Hematopoietic multipotent progenitor cell (in vitro differentiated cells): Measurements from ENCODE around the gene ADH4. TPM values are rescaled to one million over a fixed set of nuclear protein-coding genes. Genes with fewer than 3 reads are reported as not detected.
"Not testable (repeated sequence)": the region's sequence is repeated elsewhere in the genome, so short reads cannot be mapped to it uniquely, and the experiment has no call there.

Source experiments
- DNase-seq, 3 donors: peaks; one replicate each; pipeline ENCODE4 v3.0.0-alpha.2; 2011 to 2015; ENCODE audit warnings: low read depth in 2 of 3, low spot score in 2 of 3
- total RNA-seq: library from RNA; depleted of rRNA; stranded (reverse); fragments of >200 nt; gene quantifications from one replicate; pipeline ENCODE4 v1.2.3, GENCODE V29; 2012

Gene ADH4
- total RNA-seq, 1 donor: not detected

DNA sequence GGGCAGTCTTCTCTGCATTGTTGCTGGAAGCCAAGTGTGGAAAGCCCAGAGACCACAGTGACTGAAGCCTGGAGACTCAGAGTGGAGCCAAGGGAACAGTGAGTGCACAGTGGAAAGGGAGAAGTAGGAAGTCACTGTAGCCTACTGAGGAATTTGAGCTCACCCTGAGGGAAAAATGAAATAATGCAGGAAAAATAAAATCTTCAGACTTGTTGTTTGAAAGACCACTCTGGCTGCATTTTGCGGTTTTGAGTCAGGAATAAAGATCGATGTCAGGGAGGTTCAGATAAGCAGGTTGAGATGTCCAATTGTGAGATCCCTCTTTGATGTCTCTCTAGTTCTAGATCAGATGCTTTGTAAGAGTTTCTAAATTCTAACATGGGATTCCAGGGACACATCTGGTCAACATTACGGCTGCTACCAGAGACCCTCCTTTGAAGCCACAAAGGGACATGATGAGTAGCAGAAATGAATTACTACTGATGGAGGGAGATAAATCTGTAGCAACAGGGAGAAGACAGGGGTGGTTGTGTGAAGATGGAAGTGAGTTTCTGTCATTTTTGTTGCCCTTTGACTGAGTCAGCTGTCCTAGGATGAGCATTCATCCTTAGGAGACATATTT lies 8.4 kb downstream of the ADH4 start:
- DNase-seq: no peak

DNA sequence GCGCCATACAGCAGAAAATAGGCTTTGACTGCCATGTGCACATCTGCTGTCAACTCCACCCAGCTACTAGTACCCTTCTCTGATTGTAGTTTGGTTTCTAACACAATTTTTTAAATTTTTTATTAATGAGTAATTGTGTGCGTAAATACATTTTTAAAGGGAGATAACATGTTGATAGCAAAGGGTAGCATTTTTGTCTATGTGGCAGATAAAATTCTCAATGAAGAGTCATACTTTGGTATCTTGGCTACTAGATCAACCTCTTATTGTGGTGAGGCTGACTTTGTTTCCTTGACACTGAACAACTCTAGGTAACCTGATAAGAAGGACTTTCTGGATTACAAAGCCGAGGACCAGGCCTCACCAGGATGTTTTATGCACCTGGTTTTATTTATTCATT lies 9.5 kb downstream of the ADH4 start:
- no peak for DNase-seq

DNA sequence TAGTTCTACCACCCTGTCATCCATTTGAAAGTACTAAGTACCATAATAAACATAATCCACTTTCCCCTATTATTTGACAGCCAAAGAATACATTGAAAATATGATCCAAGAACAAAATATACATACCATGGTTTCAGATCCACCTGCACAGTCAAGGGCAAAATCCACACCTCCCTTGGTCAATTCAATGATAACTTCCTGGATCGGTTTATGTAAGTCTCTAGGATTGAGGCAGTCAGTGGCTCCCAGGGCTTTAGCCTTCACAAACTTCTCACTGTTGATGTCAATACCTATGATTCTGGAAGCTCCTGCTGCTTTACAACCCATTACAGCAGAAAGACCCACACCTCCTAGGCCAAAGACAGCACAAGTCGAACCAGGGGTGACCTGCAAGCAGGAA lies 12.7 kb downstream of the ADH4 start:
- no peak for DNase-seq

DNA sequence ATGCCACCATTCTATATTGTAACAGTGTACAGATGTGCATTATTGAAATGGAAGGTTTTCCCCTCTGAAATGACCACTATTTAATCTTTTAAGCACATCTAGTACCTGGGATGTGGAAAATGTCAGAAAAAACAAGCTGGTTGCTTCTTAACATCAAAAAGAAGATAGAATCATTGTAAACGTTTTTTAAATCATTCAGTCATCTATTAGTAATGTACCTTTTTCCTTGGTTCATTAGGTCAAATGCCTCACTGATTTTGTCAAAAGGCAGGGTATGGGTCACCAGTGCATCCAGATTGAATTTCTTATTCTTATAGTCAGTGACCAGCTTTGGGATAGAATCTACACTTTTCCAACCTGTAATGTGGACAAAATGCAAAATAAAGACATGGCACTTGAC lies 17.7 kb downstream of the ADH4 start:
- DNase-seq: no peak

DNA sequence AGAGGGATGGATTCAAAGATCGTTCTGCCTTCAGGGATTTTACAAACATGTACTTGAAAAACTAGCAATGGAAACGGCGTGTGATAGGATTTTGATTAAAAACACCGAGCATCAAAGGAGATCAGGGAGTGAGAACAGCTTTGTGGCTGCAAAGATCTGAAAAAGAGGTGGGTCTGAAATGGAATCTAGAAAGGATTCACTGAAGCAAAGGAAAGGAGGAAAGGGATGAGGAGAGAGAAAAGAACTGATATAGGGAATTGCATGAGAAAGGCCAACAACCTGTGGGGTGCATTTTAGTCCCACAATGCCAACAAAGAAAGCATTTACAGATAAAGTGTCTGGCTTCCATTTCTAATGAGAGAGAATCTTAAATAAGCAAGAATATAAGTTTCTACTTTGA lies 23.1 kb downstream of the ADH4 start:
- no peak for DNase-seq

DNA sequence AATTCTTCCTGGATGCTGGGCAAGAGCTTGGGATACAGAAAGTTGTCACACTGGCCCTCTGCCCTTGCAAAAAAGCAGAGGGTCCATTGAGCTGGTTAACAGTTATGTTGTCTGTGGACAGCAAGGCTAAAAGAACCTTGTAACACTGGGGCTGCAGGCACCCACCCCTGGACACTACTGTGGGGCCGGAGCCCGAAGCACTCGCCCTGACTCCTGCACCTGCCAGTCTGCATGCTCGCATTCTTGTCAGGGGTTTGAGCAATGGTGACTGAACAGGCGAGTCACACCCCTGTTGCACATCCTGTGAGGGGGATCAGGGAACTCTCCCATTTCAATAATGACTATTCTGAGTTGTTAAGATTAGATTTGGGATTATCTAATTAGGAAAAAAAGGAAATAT lies 23.6 kb downstream of the ADH4 start:
- DNase-seq: no peak

DNA sequence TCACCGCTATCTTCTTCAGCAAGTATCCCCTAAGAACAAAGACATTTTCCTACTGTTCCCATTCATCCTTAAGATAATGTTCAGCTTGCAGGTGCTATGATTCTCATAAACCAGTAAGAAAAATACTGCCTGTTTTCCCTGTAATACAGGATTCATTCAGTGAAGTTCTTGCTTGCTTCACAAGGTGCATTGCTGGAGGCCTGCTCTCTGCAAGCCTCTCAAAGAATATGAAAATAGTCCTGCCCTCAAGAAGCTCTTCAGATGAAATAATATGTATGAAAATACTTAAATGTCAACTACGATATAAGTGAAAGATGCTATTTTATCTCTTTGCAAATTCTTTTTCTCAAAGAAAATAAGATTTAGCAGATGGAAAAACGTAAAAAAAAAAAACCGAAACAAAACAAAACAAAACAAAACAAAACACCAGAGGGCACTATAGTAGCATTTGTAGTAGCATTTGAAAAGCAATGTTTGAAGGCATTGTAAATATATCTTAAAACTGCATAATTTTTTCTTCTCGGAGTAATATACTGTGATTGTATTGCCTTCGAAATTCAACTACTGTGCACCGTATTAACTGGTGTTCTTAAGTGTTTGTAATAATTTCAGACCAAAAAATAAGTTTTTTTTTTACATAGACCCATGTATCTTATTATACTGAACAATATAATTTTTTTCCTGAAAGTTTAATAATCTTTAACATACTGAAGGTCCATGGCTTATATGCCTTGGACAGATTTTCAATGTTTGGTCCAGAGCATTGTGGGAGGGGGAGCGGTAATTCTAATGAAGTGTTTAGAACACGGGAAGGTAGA lies 26.0 kb downstream of the ADH4 start:
- DNase-seq: peak in 2 of 3 donors; percentile 6 to 44

DNA sequence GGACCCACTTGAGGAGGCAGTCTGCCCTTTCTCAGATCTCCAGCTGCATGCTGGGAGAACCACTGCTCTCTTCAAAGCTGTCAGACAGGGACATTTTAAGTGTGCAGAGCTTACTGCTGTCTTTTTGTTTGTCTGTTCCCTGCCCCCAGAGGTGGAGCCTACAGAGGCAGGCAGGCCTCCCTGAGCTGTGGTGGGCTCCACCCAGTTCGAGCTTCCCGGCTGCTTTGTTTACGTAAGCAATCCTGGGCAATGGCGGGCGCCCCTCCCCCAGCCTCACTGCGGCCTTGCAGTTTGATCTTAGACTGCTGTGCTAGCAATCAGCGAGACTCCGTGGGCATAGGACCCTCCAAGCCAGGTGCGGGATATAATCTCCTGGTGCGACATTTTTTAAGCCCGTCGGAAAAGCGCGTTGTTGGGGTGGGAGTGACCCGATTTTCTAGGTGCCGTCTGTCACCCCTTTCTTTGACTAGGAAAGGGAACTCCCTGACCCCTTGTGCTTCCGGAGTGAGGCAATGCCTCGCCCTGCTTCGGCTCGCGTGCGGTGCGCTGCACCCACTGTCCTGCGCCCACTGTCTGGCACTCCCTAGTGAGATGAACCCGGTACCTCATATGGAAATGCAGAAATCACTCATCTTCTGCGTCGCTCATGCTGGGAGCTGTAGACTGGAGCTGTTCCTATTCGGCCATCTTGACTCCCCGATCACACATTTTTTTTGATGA lies 26.8 kb downstream of the ADH4 start:
- DNase-seq: not testable (repeated sequence)

DNA sequence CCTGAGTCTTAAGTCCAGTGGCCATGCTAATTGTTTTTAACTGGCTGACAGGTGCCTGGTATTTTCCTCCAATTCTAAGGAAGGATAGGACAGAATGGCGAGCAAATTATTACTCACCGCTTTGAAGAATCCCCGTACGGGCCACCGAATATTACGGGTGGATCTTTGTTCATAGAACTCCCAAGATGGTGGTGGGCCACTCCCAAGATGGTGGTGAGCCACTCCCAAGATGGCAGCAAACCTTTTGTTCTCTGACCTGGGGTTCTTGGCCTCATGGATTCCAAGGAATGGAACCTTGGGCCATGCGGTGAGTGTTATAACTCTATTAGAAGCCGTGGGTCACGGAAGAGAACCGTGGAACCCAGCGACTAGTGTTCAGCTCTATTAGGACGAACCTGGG lies 34.8 kb downstream of the ADH4 start:
- DNase-seq: not testable (repeated sequence)

DNA sequence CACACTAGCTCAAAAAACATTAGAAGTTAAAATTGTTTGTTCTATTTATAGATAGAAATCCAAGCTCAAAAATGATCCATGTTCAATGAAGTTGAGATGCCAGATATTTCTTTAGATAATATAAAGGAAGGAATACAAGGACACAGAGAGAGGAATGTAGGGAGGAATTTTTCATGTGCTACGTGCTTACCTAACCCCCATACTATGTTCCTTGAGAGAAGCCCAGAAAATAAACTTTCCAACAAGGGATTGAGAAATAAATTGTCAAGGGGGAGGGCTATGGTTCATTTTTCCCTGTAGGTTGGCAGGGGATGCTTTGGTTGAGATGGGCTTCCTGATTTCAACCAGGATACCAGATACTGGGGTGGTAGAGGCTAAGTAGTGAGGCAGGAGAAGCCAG lies 39.9 kb downstream of the ADH4 start:
- no peak for DNase-seq

DNA sequence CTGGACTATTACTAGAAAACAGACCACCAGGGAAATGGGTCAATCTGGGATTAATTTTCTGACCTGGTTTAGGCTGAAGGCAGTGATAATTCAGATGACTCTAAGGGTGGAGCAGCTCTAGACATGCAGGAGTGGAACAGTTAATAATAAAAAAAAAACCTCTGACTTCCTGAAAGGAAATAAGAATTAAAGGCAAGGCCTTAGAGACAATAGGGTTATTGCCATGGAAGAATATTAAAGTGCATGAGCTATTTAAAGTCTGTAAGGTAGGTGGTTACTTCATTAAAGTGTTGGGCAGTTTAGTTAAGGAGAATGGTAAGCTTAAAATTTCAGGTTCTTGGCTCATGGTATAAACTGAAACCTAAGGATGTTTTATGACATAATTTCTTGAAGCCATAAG lies 40.9 kb downstream of the ADH4 start:
- no peak for DNase-seq

DNA sequence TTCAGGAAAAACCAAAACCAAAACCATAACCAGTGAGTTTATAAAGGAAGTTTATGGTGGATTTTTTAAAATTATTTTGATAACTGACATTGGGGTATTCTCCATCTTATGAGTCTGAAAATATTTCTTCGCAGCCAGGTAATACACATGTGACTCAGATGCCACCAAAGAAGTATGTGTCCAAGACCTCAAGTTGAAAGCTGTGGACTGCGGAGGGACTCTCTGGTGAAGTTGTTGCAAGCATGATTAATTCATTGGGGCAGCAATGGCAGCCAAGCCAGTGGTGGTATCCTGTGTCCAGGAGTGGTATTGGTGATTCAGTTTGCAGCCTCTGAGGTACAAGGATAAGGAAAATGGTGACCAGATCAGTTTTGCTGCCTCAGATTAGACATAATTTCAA lies 41.5 kb downstream of the ADH4 start:
- no peak for DNase-seq

DNA sequence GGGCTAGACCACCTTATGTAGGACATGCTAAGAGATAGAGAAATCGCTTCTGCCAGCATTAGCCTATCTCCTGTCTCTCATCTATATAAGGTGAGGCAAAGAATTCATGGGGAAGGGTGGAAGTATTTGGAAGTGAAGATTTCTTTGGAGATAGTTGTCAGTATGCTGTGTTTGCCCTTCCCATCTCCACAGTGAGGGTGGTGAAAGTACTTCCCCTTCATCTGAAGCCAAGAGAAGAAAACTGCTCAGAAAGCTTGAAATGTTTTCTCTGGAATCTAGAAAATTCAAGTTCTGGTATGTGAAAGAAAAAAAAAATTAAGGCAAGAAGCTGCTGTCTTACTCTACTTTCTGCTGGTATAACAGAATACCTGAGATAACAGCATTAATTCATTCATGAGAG lies 43.2 kb downstream of the ADH4 start:
- DNase-seq: no peak

DNA sequence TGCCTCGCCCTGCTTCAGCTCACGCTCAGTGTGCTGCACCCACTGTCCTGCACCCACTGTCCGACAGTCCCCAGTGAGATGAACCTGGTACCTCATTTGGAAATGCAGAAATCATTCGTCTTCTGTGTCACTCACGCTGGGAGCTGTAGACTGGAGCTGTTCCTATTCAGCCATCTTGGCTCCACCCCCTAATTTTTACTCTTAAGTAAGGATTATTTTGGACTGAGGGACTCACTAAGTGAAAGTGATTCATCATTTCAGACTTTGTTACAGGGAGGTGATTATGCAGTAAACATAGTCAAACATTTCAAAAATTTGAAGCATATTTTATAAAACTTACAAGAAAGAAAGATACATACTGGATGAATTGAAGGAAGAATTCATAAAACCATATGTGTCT lies 44.3 kb downstream of the ADH4 start:
- not testable (repeated sequence) for DNase-seq

DNA sequence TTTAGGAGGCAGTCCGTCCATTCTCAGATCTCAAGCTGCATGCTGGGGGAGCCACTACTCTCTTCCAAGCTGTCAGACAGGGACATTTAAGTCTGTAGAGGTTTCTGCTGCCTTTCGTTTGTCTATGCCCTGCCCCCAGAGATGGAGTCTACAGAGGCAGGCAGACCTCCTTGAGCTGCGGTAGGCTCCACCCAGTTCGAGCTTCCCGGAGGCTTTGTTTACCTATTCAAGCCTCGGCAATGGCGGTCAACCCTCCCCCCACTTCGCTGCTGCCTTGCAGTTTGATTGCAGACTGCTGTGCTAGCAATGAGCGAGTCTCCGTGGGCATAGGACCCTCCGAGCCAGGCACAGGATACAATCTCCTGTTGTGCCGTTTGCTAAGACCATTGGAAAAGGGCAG lies 44.8 kb downstream of the ADH4 start:
- DNase-seq: no peak

DNA sequence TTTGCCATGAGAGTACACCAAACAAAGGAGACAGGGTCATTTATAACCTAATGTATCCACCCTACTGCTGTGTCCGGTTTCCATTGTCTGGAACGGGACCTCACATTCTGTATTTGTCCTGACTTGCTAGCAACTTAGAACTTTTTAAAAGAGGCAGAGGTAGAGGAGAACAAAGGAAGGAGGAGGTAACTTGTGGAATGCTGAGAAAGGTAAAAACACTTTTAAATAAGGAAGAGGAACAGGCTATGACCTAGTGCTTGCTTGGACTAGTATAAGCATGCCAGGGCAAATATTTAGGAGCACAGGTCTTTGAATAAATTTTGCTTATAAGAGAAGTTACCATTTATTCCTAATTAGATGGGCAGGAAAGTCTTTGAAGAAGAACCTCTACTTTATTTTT lies 52.3 kb downstream of the ADH4 start:
- not testable (repeated sequence) for DNase-seq

DNA sequence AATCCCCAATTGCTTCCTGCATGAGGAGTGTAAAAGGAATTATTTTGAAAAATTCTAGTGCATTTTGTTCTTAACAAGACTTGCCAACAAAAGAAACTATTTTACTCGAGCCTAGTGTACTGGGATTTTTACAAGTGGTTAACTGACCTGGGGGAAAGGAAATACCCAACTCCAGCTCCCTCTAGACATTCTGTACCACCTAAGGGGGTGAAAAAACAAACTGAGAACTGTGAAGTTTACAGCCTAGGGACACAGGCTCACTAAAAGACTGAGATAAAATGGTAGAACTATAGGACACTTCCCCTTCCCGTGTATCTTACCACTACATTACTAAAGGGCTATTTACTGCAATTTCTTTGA lies 52.9 kb downstream of the ADH4 start:
- no peak for DNase-seq

DNA sequence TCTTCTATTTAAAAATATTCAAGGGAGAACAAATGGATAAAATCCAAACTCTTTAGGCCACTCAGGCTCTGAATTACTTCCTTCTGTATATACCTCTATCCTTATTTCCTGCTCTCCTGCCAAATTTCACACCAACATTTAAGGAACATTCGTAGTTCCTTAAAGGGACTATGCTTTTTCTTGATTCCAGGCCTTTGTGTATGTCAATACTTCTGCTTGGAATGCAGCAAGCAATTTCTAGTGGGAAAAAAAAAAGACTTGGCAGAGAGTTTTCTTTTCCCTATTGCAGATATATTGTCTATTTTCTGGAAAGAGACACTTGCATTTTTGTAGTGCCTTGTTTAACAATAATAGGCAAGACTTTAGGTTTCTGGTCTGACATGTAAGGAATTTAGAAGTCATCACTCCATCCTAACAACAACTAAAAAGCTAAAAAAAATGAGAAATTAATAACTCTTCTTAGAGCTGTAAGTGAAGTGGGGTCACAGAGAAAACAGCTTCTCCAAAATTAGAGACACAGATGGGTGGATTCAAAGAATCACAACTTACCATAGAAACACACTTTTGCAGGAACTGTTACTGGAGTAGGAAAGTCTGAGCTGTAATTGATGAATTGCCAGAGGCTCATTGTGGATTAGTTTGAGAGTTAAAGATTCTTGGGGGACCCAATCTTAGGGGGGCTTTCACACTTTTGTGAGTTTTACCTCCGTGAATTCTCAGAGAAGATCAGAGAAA lies 53.4 kb downstream of the ADH4 start:
- no peak for DNase-seq

DNA sequence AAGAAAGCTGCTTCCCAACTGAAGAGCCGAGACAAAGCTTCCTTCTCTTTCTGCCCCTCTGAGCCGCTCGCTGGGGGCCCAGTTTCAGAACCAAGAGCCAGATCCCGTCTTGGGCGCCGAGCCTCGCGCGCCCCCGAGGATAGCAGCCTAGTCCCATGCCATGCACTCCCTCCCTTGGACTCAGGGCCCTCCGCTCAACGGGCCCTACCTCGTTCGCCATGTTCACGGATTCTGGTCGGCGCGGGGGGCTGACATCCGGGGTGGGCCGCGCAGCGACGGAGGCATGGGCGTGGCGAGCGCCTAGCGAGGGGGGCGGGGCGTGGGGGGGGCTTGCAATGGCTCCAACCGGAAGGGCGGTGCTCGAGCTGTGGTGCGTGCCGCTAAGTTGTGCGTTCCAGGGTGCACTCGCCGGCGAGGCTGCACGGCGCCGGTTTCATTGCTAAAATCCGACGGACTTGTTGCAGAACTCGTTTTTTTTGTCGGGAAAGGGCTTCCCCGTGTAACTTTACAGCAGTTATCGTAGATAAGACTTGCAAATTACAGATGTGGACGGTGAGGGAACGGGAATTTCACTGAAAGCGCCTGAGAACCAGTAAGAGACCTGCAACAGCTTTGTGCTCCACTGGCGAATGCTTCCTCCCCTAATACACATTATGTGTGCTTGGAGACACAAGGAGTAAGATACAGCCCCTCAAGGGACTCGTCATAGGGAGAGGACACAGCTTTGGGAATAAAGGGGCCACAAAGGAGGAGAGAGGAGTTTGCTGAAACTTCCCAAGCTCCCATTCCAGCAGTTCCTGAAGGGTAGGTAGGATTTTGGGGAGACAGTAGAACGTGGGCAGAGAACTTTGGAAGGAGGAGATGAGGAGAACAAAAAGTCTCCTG lies 55.4 kb downstream of the ADH4 start, which contains the start of gene ADH5:
ADH5 (minus strand) TSS at position 308 of the 885 bp plus-strand sequence; CDS start at position 220, 88 bp downstream.
- DNase-seq: peak; percentile 64 to 87 (median 83)

DNA sequence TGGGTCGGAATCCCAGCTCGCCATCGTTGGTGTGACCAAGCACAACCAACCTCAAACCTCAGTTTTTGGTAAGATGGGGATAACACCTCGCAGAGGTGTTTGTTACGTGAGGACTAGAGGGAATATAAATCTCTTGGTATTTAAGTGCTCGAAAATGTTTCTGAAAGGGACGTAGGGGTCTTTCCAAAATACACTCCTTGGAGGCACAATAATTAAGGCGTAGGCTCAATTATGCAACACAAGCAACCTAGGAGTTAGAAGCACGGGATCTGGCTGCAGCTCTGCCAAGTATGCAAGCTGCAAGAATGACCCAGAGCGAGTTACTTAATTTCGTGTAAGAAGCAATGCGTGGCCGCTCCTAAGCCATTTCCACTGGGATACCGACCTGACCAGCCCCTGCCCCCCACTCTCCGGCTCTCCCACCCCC lies 56.1 kb downstream of the ADH4 start:
- DNase-seq: peak; percentile 13 to 40 (median 20)
